Endothelial cell (in vitro differentiated cells): ENCODE results near the gene ZFYVE9. TPM values are rescaled to one million over a fixed set of nuclear protein-coding genes. Genes with fewer than 3 reads are reported as not detected.

Experiments used
- DNase-seq: peaks from one replicate; pipeline ENCODE4 v3.0.0; 2021; ENCODE audit warnings: low spot score
- H3K27ac Mint-ChIP-seq: one replicate; pipeline ENCODE4 v1.8.0; 2021; ENCODE audit warnings: mixed read lengths, inconsistent platforms; ENCODE audit not compliant: unreplicated experiment
- H3K27me3 Mint-ChIP-seq: one replicate; pipeline ENCODE4 v1.8.0; 2021; ENCODE audit warnings: mild to moderate bottlenecking, moderate library complexity, mixed read lengths, inconsistent platforms; ENCODE audit not compliant: unreplicated experiment
- H3K36me3 Mint-ChIP-seq: one replicate; pipeline ENCODE4 v1.8.0; 2021; ENCODE audit warnings: mild to moderate bottlenecking, low read depth, mixed read lengths, inconsistent platforms; ENCODE audit not compliant: unreplicated experiment
- H3K4me1 Mint-ChIP-seq: one replicate; pipeline ENCODE4 v1.8.0; 2021; ENCODE audit warnings: mild to moderate bottlenecking, mixed read lengths, inconsistent platforms; ENCODE audit not compliant: unreplicated experiment
- H3K4me3 Mint-ChIP-seq: one replicate; pipeline ENCODE4 v1.8.0; 2021; ENCODE audit warnings: mild to moderate bottlenecking, mixed read lengths, inconsistent platforms; ENCODE audit not compliant: unreplicated experiment
- H3K9me3 Mint-ChIP-seq: one replicate; pipeline ENCODE4 v1.8.0; 2021; ENCODE audit warnings: mixed read lengths, inconsistent platforms; ENCODE audit not compliant: unreplicated experiment
- CTCF ChIP-seq: fragments of 200-600 bp; sonication (generic); IDR thresholded peaks from one replicate; pipeline ENCODE4 v1.5.0; 2021; ENCODE audit warnings: antibody characterized with exemption; ENCODE audit not compliant: unreplicated experiment
- total RNA-seq: library from RNA; stranded (reverse); fragmentation: NEBNext Ultra II Directional; extraction: Animal tissue kit (Norgen Biotek cat#: 25700); gene quantifications from one replicate; pipeline ENCODE4 v1.2.1, GENCODE V29; 2021; ENCODE audit not compliant: unreplicated experiment

The ZFYVE9 gene
- total RNA-seq, 1 donor from 2014 or later, result 19.5 TPM

- DNase-seq, result no peak
- TF ChIP-seq CTCF, result no peak
- Mint-ChIP-seq H3K4me1 (no peaks in the 10 kb centered on the region), H3K27ac (no peak overlapping the region), H3K36me3 (peaks cover 45% of the 10 kb centered on the region), H3K9me3 (peaks cover 5% of the 10 kb centered on the region), H3K4me3 (peak overlapping the region; percentile 64), H3K27me3 (peaks cover 2% of the 10 kb centered on the region)
These were observed 75.1 kb downstream of the ZFYVE9 start for GRCh38 chr1:52216907-52217458.

- TF ChIP-seq CTCF, result no peak
- Mint-ChIP-seq H3K4me3 (peak overlapping the region; percentile 74), H3K4me1 (no peaks in the 10 kb centered on the region), H3K27me3 (no peaks in the 10 kb centered on the region), H3K36me3 (peaks cover 29% of the 10 kb centered on the region), H3K27ac (no peak overlapping the region), H3K9me3 (peaks cover 12% of the 10 kb centered on the region)
- no peak for DNase-seq
These were observed 83.3 kb downstream of the ZFYVE9 start for GRCh38 chr1:52225174-52225573.

DNA sequence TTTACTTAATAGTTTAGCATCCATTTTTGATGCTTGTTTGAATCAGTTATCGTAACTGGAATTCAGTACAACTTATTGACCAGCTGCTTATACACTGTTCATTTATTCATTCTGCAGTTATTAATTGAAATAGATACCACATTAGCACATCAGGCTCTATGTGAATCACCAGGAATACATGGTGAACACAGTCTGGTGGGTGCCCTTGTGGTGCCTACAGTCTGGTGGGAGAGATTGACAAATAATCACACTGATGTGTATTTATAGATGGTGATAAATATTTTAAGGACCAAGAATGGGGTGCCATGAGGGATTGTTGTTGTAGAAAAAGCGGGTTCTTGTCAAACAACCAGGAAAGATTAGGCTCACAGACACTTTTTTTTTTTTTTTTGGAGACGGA is 87.6 kb downstream of the ZFYVE9 start:
- DNase-seq, result no peak
- Mint-ChIP-seq H3K4me1 (no peaks in the 10 kb centered on the region), H3K36me3 (peaks cover 19% of the 10 kb centered on the region), H3K9me3 (peaks cover 12% of the 10 kb centered on the region), H3K27me3 (no peaks in the 10 kb centered on the region), H3K27ac (no peak overlapping the region), H3K4me3 (no peak overlapping the region)
- TF ChIP-seq CTCF, result no peak

DNA sequence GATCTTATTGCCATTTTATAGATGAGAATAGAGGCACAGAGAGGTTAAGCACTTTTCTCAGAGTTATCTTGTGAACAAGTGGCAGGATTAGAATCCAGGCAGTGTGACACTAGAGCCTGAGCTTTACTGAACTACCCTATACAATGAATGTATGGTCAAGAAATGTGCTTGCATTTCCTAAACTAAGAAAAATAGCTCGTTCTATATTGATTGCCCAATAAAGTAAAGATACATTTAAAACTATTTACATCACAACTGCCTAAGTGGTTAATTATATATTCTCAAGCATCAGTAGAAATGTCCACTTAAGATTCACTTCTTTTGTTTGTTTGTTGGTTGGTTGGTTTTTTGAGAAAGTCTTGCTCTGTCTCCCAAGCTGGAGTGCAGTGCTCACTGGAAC is 91.6 kb downstream of the ZFYVE9 start:
- Mint-ChIP-seq H3K9me3 (no peaks in the 10 kb centered on the region), H3K4me1 (no peaks in the 10 kb centered on the region), H3K27ac (no peak overlapping the region), H3K27me3 (no peaks in the 10 kb centered on the region), H3K36me3 (no peaks in the 10 kb centered on the region), H3K4me3 (no peak overlapping the region)
- TF ChIP-seq CTCF, result no peak
- no peak for DNase-seq

- Mint-ChIP-seq H3K9me3 (no peaks in the 10 kb centered on the region), H3K36me3 (no peaks in the 10 kb centered on the region), H3K4me1 (no peaks in the 10 kb centered on the region), H3K4me3 (no peak overlapping the region), H3K27ac (no peak overlapping the region), H3K27me3 (no peaks in the 10 kb centered on the region)
- no peak for DNase-seq
- no peak for TF ChIP-seq CTCF
These were observed 92.1 kb downstream of the ZFYVE9 start for GRCh38 chr1:52234014-52234413.
